GM11168 (cell line): ENCODE measurements around the gene CNIH3.

Experiments used
- in situ Hi-C: fragments of 300-500 bp; cut with MboI; formaldehyde crosslinking; loops from one replicate; pipeline ENCODE4 v1.12.0; 2022; ENCODE audit warnings: low sequenced_read_pairs; ENCODE audit not compliant: unreplicated experiment

Gene CNIH3

DNA sequence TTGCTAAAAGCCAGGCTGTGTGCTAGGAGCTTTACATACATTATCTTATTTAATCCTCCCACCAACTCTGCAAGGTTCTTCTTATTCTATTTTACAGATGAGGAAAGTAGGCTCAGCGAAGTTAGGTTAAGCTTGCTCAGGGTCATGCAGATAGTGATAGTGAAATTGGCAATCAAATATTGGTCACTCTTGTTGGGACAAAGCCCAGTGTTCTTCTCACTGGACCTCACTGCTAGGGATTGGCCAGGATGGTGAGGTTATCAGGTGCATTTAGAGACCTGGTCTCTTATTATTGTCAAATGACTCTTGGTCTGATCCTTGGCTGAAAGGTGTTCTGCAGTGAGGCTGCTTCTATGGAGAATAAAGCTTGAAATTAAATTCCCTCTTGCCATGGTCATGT, 145.1 kb downstream of the CNIH3 start:
- in situ Hi-C loops, result no loop called here

- in situ Hi-C loops, result no loop called here
Observed at GRCh38 chr1:224762046-224762445, 145.9 kb downstream of the CNIH3 start.

- in situ Hi-C loops, result no loop called here
Observed at GRCh38 chr1:224762701-224763100, 146.6 kb downstream of the CNIH3 start.

GRCh38 chr1:224763126-224763775, 147.1 kb downstream of the CNIH3 start:
- in situ Hi-C loops, result no loop called here

DNA sequence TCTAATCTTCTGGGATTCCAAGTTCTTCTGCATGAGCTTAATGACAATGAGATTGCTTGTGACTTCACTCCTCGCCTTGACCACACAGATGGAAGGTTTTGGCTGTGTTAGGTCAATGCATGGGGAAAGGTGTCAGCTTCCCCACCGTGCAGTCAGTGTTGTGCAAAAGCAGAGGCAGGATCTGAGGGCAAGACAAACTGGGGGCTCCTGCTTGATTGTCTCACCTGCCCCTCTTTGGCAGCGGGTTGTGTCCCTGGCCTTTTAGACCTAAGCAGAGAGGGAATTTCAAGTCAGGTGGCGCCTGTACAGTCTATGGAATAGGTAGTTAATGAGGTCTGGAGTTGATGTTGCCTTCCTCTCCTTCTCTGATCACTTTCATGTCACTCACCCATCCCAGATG, 150.1 kb downstream of the CNIH3 start:
- in situ Hi-C loops, result no loop called here

GRCh38 chr1:224767031-224767430, 150.9 kb downstream of the CNIH3 start:
- in situ Hi-C loops, result no loop called here

- in situ Hi-C loops, result no loop called here
Observed at GRCh38 chr1:224767676-224768075, 151.6 kb downstream of the CNIH3 start.

DNA sequence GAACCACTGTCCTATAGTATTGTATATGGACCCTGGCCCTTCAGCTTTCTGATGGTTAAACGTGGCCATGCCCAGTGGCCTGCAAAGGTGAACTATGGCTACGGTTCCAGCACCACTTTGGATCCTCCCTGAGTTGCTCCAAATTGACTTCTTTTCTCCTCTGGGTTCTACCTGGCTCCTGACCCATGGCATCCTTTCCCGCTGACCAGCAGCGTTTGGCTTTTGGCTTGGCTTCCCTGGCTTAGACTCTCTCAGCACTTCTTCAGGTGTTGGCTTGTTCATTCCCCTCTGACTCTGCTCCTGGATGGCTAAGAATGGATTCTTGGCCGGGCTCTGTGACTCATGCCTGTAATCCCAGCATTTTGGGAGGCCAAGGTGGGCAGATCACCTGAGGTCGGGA, 152.9 kb downstream of the CNIH3 start:
- in situ Hi-C loops, result no loop called here

- in situ Hi-C loops, result no loop called here
Observed at GRCh38 chr1:224769452-224770335, 153.6 kb downstream of the CNIH3 start.

- in situ Hi-C loops, result no loop called here
Observed at GRCh38 chr1:224770336-224770693, 154.2 kb downstream of the CNIH3 start.

DNA sequence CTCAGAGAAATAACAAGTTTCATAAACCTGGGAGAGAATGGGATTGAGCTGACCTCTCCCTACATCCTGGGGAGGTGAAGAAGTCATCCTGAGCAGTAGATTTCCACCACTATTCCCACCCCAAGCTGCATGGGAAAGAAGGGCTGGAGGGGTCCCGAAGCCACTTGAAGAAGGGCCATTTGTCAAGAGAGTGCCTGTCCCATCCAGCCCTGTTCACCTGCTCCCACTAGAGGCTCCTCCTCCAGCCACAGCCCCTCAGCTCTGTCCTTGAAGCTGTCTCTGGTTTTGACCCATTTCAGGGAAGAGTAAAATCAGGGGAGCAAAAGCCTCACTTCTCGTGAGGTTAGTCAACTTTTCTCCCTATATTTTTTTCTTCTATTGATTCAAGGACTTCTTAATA, 157.5 kb downstream of the CNIH3 start:
- in situ Hi-C loops, result no loop called here

DNA sequence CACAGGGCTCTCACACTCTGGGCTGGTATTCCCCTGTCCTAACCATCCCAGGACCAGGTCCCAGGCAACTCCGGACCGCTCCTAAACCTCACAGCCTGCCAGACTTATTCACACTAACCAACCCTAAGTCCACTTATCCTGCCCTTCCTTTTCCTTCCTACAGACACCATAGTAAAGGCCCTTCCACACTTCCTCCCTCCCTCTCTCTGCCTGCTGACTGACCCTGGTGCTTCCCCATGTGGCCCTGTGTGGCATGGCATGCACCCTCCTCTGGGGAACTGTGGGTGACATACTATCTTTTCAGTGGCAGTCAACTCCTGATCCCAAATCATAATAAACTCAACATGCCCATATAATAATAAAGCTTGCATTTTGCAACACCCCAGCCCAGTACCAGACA, 158.3 kb downstream of the CNIH3 start:
- in situ Hi-C loops, result no loop called here

DNA sequence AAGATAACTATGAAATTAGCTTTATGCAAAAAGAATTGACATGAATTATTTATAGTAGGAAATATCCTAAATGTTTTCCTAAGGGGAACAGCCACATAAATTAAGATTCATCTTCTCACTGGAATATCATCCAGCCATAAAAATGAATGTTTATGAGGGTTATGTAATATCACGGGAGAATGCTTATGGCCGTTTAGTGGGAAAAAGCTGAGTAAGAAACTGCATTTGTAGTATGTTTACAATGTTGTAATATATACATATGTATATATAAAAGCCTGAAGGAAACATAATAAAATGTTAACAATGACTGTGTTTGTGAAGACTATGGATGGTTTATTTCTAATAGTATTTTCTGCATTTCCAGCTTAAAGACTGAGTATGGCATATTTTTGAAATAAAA, 161.1 kb downstream of the CNIH3 start:
- in situ Hi-C loops, result no loop called here

GRCh38 chr1:224779536-224779935, 163.4 kb downstream of the CNIH3 start:
- in situ Hi-C loops, result no loop called here

GRCh38 chr1:224780736-224781135, 164.6 kb downstream of the CNIH3 start:
- in situ Hi-C loops, result no loop called here

DNA sequence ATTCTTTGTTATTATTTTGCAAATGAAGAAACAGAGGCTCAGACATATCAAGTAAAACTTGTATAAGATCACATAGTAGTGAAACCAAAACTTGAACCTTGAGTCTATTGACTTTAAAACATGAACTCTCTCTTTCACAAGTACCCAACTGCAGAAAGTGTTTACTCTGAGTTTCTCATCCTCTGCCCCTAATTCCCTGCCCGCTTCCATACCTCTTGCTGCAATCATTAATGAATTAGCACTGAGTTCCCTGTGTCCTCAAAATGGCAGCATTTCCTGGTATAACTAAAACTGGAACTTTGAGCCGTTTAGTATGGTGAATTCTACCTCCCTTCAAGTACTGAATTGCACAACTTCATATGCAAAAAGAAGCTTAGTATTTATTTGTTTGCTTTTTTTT, 165.7 kb downstream of the CNIH3 start:
- in situ Hi-C loops, result no loop called here

- in situ Hi-C loops, result no loop called here
Observed at GRCh38 chr1:224782281-224783000, 166.3 kb downstream of the CNIH3 start.

DNA sequence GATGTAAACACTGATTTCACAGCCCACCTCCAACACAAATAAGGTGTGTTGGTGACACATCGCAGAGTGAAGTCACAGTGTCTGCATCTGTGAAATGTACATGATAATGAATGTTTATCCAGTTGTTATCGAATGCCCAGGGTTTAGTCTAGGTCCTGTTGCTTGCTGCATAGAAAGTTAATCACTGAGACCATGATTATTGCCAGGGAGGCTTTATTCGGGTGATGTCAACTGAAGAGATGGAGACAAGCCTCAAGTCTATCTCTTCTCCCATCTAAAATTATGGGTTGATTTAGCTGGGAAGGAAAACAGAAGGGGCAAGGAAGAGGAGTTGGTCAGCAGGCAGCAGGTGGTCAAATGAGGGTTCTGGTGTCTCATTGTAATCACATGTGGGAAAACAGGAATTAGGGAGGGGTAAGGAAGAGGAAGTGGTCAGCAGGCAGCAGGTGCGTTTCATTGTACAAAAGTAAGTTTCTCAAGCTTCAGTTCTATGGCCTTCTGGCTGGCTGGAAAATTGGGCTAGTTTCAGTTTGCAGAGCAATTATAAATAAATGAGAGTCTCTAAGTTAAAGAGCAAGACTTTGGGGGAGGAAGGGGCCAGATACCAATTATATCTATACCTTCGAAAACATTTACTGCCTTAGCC, 167.0 kb downstream of the CNIH3 start:
- in situ Hi-C loops, result no loop called here

GRCh38 chr1:224784265-224785039, 168.3 kb downstream of the CNIH3 start:
- in situ Hi-C loops, result no loop called here

- in situ Hi-C loops, result no loop called here
Observed at GRCh38 chr1:224785040-224785328, 168.9 kb downstream of the CNIH3 start.
